HG03196 (cell line): ENCODE measurements around the gene GHR.

Source experiments
- ATAC-seq: cut with Tn5 transposase; IDR thresholded peaks from one replicate; pipeline ENCODE4 v1.9.1; 2021; ENCODE audit not compliant: unreplicated experiment

The GHR gene

GRCh38 chr5:42515504-42515903, 92.3 kb downstream of the GHR start:
- no peak for ATAC-seq

- no peak for ATAC-seq
Observed at GRCh38 chr5:42516282-42517042, 93.2 kb downstream of the GHR start.

- no peak for ATAC-seq
Observed at GRCh38 chr5:42517164-42517563, 93.9 kb downstream of the GHR start.

- ATAC-seq: no peak
Observed at GRCh38 chr5:42518595-42519221, 95.5 kb downstream of the GHR start.

GRCh38 chr5:42520203-42520602, 97.0 kb downstream of the GHR start:
- no peak for ATAC-seq

- no peak for ATAC-seq
Observed at GRCh38 chr5:42520957-42521356, 97.7 kb downstream of the GHR start.

- ATAC-seq: no peak
Observed at GRCh38 chr5:42521406-42521805, 98.2 kb downstream of the GHR start.

- no peak for ATAC-seq
Observed at GRCh38 chr5:42522783-42523182, 99.5 kb downstream of the GHR start.

GRCh38 chr5:42526179-42526578, 102.9 kb downstream of the GHR start:
- ATAC-seq: no peak

- no peak for ATAC-seq
Observed at GRCh38 chr5:42531611-42532010, 108.4 kb downstream of the GHR start.

GRCh38 chr5:42542106-42542505, 118.9 kb downstream of the GHR start:
- ATAC-seq: no peak

- no peak for ATAC-seq
Observed at GRCh38 chr5:42543774-42544173, 120.5 kb downstream of the GHR start.

GRCh38 chr5:42545038-42545437, 121.8 kb downstream of the GHR start:
- ATAC-seq: no peak

GRCh38 chr5:42547141-42547540, 123.9 kb downstream of the GHR start:
- no peak for ATAC-seq

GRCh38 chr5:42547894-42548293, 124.7 kb downstream of the GHR start:
- ATAC-seq: no peak

GRCh38 chr5:42552597-42552996, 129.4 kb downstream of the GHR start:
- no peak for ATAC-seq

GRCh38 chr5:42553461-42553860, 130.2 kb downstream of the GHR start:
- no peak for ATAC-seq

GRCh38 chr5:42555010-42555409, 131.8 kb downstream of the GHR start:
- no peak for ATAC-seq

GRCh38 chr5:42555797-42556196, 132.6 kb downstream of the GHR start:
- ATAC-seq: no peak

- no peak for ATAC-seq
Observed at GRCh38 chr5:42557689-42558088, 134.4 kb downstream of the GHR start.

- no peak for ATAC-seq
Observed at GRCh38 chr5:42561656-42562055, 138.4 kb downstream of the GHR start.

GRCh38 chr5:42564689-42565356, 141.6 kb downstream of the GHR start:
- no peak for ATAC-seq
